ENCODE measurements around the gene CTBP2. TPM values are rescaled to one million over a fixed set of nuclear protein-coding genes. Genes with fewer than 3 reads are reported as not detected.

Gene CTBP2
- total RNA-seq, 1 donor from 2014 or later: 46.7 TPM

DNA sequence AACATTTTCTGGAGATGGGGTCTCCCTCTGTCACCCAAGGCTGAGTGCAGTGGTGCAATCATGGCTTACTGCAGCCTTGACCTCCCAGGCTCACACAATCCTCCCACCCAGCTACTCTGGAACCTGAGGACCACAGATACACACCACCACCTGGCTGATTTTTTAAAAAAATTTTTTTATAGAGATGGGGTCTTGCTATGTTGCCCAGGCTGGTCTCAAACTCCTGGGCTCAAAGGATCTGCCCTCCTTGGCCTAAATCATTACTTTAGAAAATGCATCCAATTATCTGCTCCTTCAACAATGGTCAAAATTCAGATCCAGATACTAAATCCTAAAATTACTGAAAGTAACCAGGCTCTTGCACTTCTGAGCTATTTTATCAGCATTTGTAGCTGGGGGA is 55.2 kb downstream of the CTBP2 start:
- ATAC-seq: no peak

DNA sequence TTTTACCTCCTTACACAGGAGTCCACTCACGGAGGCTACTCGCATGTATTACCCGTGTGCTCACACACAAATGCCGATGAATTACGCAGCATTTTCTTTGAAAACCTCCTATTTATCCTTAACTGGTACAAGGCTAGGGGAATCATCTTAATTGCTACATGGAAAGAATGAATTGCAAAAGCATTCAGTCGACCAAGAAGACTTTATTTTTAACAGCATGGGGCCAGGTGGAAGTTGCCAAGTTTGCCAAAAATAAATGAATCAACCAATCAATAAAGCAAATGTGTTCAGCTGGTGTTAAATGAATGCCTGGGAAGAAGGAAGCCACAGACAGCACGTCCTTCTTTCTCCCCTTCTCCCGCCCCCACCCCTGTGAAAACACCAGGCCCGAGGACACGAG is 55.8 kb downstream of the CTBP2 start:
- no peak for ATAC-seq

DNA sequence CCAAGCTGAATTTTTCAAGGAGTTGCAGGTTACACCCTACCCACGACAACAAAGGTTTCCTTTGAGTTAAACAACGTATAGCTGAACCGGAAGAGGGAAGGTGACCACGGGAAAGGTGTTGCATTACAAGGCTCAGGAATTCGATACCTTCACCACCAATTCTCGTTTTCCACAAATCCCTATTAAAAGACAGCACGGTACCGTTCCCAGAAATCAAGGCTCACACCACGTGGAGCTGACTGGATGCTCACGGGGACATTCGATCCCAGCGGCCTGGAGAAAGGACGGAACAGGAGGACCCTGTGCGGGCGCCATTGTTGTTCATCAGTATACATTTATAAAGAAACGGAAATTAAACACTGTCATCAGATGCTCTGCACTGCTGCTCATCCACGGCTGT is 56.4 kb downstream of the CTBP2 start:
- no peak for ATAC-seq

DNA sequence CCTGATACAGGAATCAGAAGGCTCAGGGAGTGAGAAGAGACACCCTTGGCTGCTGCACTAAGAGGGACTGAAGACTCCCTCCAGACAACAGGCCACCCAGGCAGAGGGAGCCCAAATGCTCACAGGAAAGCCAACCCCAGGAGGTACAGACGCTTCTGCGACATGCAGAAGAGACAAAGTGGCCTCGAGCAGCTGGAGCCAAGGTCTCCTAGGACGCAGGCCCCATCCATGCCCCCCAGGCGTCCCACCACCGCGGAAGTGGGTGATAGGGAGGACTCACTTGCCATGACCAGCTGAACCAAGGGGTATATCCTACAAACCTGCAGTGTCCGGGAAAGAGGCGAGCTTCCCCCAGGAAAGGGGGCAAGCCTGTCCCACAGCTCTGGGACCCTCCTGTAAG is 56.9 kb downstream of the CTBP2 start:
- no peak for ATAC-seq

DNA sequence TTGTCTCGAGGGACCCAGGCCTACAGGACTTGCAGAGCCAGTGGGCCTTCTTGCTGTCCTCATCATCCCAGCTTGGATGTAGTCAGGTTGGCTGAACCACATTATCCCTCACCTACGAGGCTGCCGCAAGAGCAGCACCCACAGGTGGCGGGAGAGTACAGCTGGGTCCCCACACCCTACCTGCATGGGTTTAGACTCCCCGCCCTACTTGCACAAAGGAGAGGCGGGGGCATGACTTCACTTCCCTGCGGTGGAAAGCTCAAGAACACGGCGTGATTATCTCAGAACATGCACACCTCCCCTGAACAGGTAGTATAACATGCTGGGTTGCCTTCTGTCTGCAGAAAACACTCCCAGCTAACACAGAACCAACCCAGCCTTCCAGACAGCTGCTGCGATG is 57.5 kb downstream of the CTBP2 start:
- peak; percentile 92 for ATAC-seq

DNA sequence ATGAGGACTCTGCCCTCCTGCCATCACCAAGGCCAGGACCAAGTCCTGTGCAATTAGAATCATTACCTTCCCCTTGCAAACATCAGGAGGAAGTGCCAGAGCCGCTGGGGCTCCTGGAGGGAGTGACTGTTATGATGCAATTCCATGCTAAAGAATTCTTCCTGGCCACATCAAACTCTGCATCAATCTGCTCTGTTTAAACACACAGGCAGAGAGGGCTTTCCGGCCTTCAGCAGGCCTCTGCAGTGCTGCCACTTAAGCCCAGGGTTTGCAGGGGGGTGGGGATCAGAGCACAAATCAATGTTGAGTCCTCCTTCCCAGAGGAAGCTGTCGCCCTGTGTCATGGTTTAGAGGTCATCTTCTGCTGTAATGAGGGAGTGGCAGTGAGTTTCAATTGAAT is 58.1 kb downstream of the CTBP2 start:
- ATAC-seq: peak; percentile 56

DNA sequence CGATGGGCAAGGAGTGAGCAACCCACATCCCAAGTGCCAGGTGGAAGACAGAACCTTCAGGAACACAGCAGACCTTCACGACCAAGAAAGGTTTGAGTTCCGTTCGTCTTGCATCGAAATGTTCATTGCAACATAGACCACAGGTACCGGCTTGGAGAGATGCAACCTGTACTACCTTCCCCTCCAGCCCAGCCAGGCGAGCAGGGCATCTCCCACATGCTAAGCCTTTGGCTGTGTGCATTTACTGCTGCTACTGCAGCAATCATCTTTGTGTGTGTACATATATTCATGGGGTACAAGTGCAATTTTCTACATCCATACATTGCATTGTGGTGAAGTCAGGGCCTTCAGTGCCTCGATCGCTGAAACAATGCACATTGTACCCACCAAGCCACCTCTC is 58.8 kb downstream of the CTBP2 start:
- ATAC-seq: no peak

DNA sequence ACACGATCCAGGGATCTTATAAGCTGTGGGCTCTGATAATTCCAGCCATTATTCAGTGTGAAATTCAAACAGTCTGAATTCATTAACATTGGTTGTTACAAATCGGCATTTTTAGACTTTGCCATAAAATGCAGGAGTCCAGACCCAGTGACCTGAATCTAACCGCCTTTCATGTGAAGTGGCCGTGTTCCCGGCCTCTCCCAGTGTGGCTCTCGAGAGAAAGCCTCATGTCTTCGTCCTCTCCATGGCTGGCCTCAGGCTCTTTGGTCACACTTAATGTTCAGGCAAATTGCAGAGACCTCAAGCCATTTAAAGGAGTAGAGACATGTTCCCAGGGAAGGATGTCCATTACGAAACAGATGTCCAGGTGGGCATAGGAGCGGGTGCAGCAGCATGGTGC is 59.3 kb downstream of the CTBP2 start:
- ATAC-seq: no peak

DNA sequence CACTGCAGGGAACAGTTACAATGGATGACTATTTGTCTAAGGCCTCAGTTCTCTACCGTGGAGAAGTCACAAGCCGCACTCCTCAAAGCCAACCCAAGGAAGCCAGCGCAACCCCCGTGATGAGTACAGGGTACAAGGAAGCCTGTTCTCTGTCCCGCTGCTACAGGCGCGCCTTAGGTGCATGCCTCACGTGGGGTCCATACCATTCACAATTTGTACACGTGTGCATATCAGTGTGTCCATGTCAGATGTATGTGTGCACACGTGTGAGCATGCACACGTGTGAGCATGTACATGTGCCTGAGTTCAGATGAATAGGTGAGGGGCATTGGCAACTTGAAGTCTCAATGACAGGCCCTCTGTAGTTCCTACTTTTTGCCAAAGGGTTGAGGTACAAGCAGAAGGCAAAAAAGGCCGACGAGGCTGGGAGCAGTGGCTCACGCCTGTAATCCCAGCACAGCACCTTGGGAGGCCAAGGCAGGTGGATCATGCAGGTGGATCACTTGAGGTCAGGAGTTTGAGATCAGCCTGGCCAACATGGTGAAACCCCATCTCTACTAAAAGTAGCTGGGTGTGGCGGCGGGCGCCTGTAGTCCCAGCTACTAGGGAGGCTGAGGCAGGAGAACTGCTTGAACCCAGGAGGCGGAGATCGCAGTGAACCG is 62.8 kb downstream of the CTBP2 start:
- ATAC-seq: no peak

DNA sequence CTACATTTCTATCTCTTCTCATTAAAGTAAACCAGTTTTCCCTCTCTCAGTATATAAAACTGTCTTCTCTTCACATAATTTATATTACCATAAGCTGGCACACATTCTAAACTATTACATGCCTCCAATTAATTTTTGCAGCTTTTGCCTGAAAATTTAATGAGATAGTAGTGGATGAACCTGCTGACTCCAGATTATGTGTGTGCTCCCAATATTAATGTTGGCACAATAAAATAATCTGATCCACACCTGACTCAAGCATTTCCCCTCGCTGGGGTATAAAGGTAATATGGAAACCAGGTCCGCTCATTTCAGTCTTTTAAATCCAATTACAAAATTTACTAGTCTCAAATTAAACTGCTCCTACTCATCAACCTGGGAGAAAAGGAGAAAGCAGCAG is 63.4 kb downstream of the CTBP2 start:
- no peak for ATAC-seq

DNA sequence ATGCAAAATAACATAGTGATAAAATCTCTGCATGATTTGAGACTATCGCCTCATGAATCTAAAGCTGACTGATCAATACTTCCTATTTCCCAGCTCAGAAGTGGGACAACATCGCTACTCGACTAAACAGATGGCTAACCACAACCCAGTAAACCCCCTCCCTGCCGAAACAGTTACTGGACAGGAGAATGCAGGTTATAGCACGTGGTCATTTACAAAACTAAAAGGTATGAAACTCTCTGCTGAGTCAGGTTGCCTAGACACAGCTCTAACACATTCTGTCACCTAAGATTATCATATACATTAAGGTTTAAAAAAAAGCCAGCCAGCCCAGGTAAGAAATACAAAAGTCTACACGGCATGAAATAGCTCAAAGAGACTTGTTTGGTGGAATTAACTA is 64.0 kb downstream of the CTBP2 start:
- peak; percentile 33 for ATAC-seq

DNA sequence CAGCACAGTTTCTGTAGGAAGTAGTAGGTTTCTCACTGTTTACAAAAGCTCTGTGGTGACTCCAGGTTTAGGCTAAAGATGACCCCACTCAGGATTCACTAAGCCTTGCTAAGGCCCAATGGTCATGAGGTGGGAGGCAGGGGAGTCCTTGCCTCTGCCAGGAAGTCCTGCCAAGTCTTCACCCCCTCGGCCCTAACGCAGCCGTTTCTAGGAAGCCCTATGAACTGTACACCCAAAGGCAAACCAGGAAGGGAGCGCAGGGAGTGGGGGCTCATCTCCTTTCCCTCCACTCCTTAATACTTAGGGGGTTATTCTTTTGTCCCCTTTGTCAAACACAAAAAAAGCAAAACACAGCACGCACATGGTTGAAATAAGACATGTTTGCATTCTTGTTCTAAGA is 64.6 kb downstream of the CTBP2 start:
- no peak for ATAC-seq

DNA sequence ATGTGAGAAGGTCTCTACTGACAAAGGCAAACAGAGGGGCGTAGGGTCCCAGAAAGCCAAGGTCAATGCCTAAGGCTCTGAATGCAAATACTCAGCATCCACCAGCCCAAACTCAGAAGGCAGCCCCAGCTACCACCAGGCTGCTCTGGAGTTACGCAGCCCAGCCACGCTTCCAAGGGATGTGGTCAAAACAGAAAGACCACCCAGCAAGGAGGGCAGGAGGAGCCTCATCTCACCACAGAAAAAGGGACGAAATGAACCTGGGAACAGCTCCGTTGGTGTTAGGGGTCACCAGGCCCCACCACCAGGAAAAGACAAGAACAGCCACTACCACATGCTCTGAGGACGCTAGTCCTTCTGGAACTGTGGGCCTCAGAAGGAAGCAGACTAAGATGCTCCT is 65.1 kb downstream of the CTBP2 start:
- no peak for ATAC-seq

DNA sequence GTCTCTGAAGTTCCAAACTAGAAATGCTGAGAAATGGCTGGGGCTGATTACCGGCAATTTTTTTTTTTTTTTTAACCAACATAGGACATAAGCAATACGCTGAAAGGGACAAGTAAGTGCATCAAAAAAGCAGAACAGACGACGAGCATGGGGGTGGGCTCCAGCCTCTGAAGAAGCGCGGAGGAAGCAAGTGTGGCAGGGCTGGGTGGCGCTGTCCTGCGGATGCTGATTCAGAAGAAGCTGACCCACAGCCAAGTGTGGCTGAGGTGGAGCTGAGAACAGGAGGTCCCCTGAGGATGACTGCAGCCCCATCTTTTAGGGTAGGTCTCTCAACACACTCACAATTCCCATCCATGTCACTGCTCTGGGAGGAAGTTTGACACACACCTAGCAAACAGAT is 65.6 kb downstream of the CTBP2 start:
- ATAC-seq: peak; percentile 14

DNA sequence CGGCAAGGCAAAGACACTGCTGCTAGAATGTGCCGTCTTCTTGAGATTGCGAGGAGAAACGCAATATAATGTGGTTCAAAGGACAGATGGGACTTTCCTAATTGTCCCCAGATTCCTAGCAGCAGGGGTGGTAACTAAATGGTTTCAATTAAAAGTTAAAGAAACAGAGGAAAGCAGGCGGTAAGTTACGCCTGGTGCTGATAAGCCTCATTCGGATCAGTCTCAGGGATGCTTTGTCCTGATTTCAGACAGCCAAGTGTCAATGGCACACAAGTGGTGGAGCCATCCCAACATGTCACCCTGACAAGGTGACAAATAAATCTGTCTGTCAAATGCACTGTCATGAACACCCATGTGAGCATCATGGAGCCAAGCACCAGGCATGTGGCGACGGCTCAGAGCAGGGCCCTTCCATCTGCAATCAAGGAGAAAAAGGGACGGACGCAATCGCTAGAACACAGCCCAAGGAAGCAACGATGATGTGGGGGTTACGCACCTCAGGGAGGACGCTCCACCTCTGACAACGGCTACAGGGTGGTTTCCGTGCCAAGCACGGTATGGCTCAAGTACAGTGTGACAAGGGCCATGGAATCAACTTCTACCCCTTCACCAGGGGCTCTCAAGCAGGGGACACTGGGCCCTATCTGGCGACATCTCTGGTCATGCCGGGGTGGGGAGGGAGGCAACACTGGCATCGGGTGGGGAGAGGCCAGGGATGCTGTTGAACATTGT is 66.2 kb downstream of the CTBP2 start:
- no peak for ATAC-seq

DNA sequence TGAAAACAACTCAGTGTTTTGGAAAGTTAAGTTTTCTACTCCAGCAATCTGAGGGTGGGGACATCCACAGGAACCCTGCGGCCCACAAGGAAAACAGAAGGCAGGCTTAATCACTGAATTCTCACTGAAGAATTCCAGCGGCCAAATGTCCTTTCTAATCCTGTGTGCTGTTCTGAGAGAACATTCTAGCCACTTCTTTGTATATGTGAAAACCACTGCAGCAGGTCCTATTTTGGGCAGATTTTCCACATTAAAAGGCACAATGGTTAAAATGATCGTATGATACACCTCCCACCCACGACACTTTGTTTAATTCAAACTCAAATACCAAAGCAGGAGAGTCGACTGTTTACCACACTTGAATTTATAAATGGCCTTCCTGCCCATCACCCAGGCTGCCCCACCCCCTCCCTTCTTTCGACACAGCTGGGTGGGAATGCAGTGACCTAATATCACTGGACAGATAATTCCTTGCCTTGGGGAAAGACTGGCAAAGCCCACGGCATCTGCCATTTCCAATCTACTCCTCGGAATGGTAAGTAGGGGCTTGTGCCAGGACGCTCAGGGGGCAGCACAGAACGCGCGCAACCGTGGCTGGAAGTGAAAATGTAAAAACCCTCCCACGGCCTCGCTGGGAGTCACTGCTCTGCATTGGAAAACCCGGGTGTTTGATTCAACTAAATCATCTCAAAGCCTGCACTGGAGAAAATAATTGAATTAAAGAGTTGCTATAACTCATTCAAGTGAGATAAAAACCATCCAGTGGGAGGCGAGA is 67.0 kb downstream of the CTBP2 start:
- no peak for ATAC-seq

DNA sequence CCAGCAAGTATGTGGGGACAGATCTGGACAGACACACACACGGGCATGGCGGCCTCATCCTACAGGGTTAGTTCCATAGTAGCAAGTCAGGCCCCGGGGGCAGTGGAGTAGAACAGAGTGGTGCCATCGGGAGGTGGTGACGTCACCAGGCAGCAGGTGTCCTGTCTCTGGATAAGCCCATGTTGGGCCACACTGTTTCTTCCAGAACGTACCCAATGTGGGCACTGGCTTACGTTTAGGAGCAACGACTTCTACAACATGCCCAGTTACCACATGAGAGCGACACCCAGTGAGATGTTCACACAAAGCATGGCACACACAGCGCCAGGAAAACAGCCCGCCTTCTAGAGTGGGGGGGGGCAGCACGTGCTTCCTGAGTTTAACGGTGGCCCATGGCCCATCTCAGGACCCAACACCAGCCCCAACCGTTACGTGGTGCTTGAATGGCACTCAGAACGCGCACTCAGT is 67.8 kb downstream of the CTBP2 start:
- ATAC-seq: no peak

DNA sequence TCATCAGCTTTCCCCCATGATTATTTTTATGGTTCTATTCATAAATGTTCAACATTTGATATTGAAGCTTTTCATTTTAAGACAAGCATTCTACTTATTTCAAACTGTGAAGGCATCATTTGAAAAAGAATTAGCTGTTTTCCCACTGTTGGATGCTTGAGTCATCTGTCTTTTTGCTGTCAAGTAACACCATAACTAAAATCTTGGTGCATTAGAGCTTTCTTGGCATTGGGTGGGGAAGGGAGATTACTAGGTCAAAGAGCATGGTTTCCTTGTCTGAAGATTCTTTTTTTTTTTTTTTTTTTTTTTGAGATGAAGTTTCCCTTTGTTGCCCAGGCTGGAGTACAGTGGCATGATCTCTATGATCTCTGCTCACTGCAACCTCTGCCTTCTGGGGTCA is 68.5 kb downstream of the CTBP2 start:
- ATAC-seq: no peak

DNA sequence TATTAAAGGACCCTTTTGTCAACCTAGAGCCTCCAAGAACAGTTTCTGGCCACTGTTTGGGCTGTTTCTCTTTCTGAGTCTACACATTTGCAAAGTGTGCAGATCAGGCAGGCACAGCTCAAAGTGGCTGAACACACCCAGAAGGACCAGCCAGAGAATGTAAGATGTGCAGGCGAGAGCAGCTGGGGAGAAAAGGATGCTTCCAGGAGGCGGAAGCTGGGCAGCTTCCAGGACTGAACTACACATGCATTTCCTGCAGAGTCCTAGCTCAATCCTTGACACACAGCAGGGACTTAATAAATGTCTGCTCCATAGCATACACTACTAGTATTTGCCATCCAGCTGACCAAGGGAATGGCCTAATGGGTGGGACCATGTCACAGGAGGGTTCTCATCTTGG is 70.9 kb downstream of the CTBP2 start:
- no peak for ATAC-seq

DNA sequence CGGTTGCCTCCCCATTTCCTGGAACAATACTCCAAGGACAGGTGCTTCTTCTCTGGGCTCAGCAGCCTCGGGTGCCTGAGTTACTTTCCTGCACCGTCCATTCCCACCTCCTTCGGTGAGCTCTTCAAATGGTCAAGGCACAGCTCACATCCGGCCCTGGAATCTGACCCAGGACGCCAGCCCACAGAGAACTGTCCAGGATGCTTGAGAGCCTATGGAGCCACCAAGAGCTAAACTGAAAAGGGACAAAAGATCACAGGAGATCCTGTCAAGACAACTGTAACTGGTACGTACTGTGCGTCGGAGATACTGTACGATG is 72.5 kb downstream of the CTBP2 start:
- ATAC-seq: no peak

DNA sequence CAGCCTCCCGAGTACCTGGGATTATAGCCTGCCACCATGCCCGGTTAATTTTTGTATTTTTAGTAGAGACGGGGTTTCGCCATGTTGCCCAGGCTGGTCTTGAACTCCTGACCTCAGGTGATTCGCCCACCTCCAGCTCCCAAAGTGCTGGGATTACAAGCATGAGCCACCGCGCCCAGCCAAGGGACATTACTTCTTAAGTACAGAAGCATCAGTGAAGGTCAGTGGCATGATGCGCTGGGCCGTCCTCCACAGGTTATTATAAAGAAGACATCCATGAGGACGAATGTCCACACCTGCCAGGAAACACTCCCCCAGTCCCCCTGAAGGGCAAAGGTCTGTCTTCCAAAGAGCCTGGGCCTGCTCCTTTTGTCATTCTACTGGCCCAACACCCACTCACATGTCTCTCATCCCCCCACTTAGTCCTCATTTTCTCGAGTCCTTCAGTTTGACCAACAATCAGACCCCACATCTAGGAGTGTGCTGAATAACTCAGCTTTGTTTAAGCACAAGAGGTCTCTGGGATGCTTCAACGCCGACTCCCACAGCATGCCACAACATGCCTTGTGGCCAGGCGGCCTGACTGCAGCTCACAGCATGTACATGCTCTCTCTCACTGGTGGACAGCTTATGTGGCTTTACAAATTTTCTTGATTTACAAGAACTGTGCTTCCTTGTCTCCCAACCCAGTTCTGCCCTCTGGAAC is 73.0 kb downstream of the CTBP2 start:
- peak; percentile 85 for ATAC-seq

DNA sequence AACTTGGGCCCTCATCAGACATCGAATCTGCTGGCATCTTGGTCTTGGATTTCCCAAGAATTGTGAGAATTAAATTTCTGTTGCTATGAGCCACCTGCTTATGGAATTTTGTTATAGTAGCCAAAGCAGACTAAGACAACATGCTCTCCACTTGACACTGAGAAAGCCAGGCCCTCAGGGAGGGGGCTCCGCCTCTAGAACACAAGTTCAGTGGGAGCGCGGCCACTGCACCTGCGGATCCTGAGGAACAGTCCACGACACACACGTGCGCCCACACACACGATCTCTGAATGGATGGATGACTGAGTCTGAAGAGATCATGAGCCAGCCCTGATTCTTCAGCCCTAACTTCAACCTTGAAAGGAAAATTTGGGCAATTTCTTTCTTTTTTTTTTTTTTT is 73.7 kb downstream of the CTBP2 start:
- ATAC-seq: no peak
